ENCODE results near the gene KIF11. TPM values are rescaled to one million over a fixed set of nuclear protein-coding genes. Genes with fewer than 3 reads are reported as not detected.
A peak's percentile ranks its signal among the peaks of the same experiment; 100 is the strongest.

The KIF11 gene
- total RNA-seq, 1 experiment from 2014 or later, result 37.7 TPM

DNA sequence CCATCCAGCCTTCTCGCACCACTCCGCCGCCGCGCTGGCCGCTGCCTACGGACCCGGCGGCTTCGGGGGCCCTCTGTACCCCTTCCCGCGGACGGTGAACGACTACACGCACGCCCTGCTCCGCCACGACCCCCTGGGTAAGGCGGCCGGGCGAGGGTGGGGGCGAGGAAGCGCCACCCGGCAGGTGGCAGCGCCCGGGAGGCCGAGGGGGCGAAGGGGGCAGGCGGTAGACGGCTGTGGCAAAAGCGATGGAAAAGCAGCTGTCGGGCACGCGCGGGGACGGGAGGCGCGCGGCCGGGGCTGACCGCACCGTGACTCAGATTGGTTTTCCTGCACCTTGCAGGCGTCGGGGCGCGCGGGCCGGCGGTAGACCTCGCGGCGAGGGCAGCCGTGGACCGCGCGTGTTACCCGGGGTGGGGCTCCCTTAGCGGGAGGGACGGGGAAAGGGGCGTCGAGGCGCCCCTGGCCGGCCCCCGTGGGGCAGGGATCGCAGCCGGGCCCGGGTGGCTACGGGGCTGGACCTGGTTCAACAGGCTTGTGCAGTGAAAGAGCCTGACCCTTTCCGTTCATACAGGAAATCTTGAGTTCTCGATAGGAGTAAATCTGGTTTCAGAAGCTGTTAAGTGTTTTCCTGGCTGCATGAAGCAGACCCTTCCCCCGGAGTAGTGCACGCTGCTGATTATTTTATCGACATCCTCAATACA is 97.4 kb downstream of the KIF11 start:
- no peak overlapping the region for H3K27ac Mint-ChIP-seq (ENCODE audit: unreplicated experiment)
- ChIA-PET POLR2A (no interaction called here), CTCF (no interaction called here)
- Histone ChIP-seq H3K4me1 (peaks cover 21% of the 10 kb centered on the region), H3K27me3 (replicated peaks; ENCODE audit: control insufficient read depth, insufficient read depth, low read length) (no peaks in the 10 kb centered on the region), H3K9me3 (no peaks in the 10 kb centered on the region), H3K4me3 (ENCODE audit: low read depth, low read length) (peak overlapping the region; percentile 87), H3K36me3 (ENCODE audit: control insufficient read depth, insufficient read depth, low read length) (no peaks in the 10 kb centered on the region; the same call in 1 of the 2 replicates)
- no TSS peak for BruUV-seq (replicated peaks)
- peak in 1 of 2 experiments; percentile 57 for DNase-seq
- H3K4me3 Mint-ChIP-seq (ENCODE audit: unreplicated experiment), result peak overlapping the region; percentile 66
- H3K36me3 Mint-ChIP-seq (ENCODE audit: insufficient read depth, unreplicated experiment), result no peaks in the 10 kb centered on the region
- no peaks in the 10 kb centered on the region for H3K9me3 Mint-ChIP-seq (ENCODE audit: unreplicated experiment)
- peaks cover 7% of the 10 kb centered on the region for H3K4me1 Mint-ChIP-seq (ENCODE audit: low read depth, unreplicated experiment)
- no peak for TF ChIP-seq CTCF (IDR thresholded peaks at IDR 0.05; ENCODE audit: insufficient read depth in 1 of 2, low read depth in 1 of 2, low read length in 1 of 2, severe bottlenecking in 1 of 2, unreplicated experiment in 1 of 2)
- intact Hi-C loops (cut with micrococcal nuclease; ENCODE audit: unreplicated experiment), result loop anchor here (10.0 kb wide), 1 partner anchor 124 kb away; no protein-coding TSS in a partner anchor
- no peaks in the 10 kb centered on the region for H3K27me3 Mint-ChIP-seq (ENCODE audit: insufficient read depth, unreplicated experiment)

GRCh38 chr10:92690915-92691590 is 98.1 kb downstream of the KIF11 start:
- H3K36me3 Mint-ChIP-seq (ENCODE audit: insufficient read depth, unreplicated experiment), result no peaks in the 10 kb centered on the region
- BruUV-seq (replicated peaks), result TSS peak; percentile 25
- intact Hi-C loops (cut with micrococcal nuclease; ENCODE audit: unreplicated experiment), result loop anchor here (10.0 kb wide), 1 partner anchor 124 kb away; no protein-coding TSS in a partner anchor
- H3K4me3 Mint-ChIP-seq (ENCODE audit: unreplicated experiment), result peak overlapping the region; percentile 66
- DNase-seq, result no peak
- Histone ChIP-seq H3K27me3 (replicated peaks; ENCODE audit: control insufficient read depth, insufficient read depth, low read length) (no peaks in the 10 kb centered on the region), H3K36me3 (ENCODE audit: control insufficient read depth, insufficient read depth, low read length) (no peaks in the 10 kb centered on the region; the same call in 1 of the 2 replicates), H3K4me1 (peaks cover 21% of the 10 kb centered on the region), H3K4me3 (ENCODE audit: low read depth, low read length) (peak overlapping the region; percentile 87), H3K9me3 (no peaks in the 10 kb centered on the region)
- POLR2A ChIA-PET, result no interaction called here
- TF ChIP-seq CTCF (IDR thresholded peaks at IDR 0.05; ENCODE audit: insufficient read depth in 1 of 2, low read depth in 1 of 2, low read length in 1 of 2, severe bottlenecking in 1 of 2, unreplicated experiment in 1 of 2), result no peak
- H3K9me3 Mint-ChIP-seq (ENCODE audit: unreplicated experiment), result no peaks in the 10 kb centered on the region
- CTCF ChIA-PET, result interaction anchor here (0.8 kb wide), 1 partner anchor 119 kb away, joined by 3 read pairs; no protein-coding TSS in a partner anchor
- peaks cover 8% of the 10 kb centered on the region for H3K4me1 Mint-ChIP-seq (ENCODE audit: low read depth, unreplicated experiment)
- peak overlapping the region; percentile 11 for H3K27ac Mint-ChIP-seq (ENCODE audit: unreplicated experiment)
- H3K27me3 Mint-ChIP-seq (ENCODE audit: insufficient read depth, unreplicated experiment), result no peaks in the 10 kb centered on the region

- H3K9me3 ChIP-seq, result no peaks in the 10 kb centered on the region
- no peaks in the 10 kb centered on the region for H3K9me3 Mint-ChIP-seq (ENCODE audit: unreplicated experiment)
- TF ChIP-seq CTCF (IDR thresholded peaks at IDR 0.05; ENCODE audit: insufficient read depth in 1 of 2, low read depth in 1 of 2, low read length in 1 of 2, severe bottlenecking in 1 of 2, unreplicated experiment in 1 of 2), result no peak
- H3K36me3 ChIP-seq (ENCODE audit: control insufficient read depth, insufficient read depth, low read length), result no peaks in the 10 kb centered on the region; the same call in 1 of the 2 replicates
- peak overlapping the region; percentile 11 for H3K27ac Mint-ChIP-seq (ENCODE audit: unreplicated experiment)
- no peaks in the 10 kb centered on the region for H3K27me3 ChIP-seq (replicated peaks; ENCODE audit: control insufficient read depth, insufficient read depth, low read length)
- no TSS peak for BruUV-seq (replicated peaks)
- ChIA-PET CTCF (interaction anchor here (0.8 kb wide), 1 partner anchor 120 kb away, joined by 3 read pairs; no protein-coding TSS in a partner anchor), POLR2A (no interaction called here)
- no peaks in the 10 kb centered on the region for H3K36me3 Mint-ChIP-seq (ENCODE audit: insufficient read depth, unreplicated experiment)
- intact Hi-C loops (cut with micrococcal nuclease; ENCODE audit: unreplicated experiment), result loop anchor here (10.0 kb wide), 1 partner anchor 123 kb away; no protein-coding TSS in a partner anchor
- H3K4me1 Mint-ChIP-seq (ENCODE audit: low read depth, unreplicated experiment), result peaks cover 14% of the 10 kb centered on the region
- no peaks in the 10 kb centered on the region for H3K27me3 Mint-ChIP-seq (ENCODE audit: insufficient read depth, unreplicated experiment)
- peaks cover 27% of the 10 kb centered on the region for H3K4me1 ChIP-seq
- peak overlapping the region; percentile 66 for H3K4me3 Mint-ChIP-seq (ENCODE audit: unreplicated experiment)
- DNase-seq, result peak in 1 of 2 experiments; percentile 14
- peak overlapping the region; percentile 87 for H3K4me3 ChIP-seq (ENCODE audit: low read depth, low read length)
These were observed 98.7 kb downstream of the KIF11 start for GRCh38 chr10:92691591-92692079.

Data from Caco-2 (cell line).